HG02938 (cell line): ENCODE measurements around the gene ATP1A3.

ENCODE experiments used
- ATAC-seq: cut with Tn5 transposase; IDR thresholded peaks from one replicate; pipeline ENCODE4 v1.9.1; 2021; ENCODE audit warnings: mild to moderate bottlenecking, moderate library complexity; ENCODE audit not compliant: unreplicated experiment

The ATP1A3 gene

GRCh38 chr19:41918653-41919244, 75.3 kb downstream of the ATP1A3 start:
- no peak for ATAC-seq

GRCh38 chr19:41918095-41918494, 75.9 kb downstream of the ATP1A3 start:
- no peak for ATAC-seq

DNA sequence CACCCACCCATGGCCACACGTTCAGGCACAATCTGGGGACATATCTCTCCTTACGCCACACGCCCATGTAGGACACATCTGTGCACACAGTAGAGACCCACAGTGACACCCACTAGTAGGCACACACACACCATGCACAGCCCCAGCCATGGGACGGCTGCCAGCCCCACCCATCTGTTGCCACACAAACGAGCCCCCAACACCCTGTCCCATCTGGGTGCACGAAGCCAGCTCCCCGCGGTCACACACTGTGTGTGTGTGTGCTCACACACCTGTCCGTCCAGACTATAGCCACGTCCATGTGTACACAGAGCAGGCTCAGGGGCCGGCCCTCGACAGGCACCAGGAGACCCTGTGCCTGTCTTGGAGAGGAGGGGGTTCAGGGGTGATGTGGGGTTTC, 76.4 kb downstream of the ATP1A3 start:
- ATAC-seq = no peak
